MV-4-11 (cell line): ENCODE results near the gene SNX5.

Source experiments
- DNase-seq: peaks from one replicate; lab custom pipeline; 2025; lab: John Stamatoyannopoulos, UW

The SNX5 gene

GRCh38 chr20:17992847-17993513 lies 24.4 kb upstream of the SNX5 start:
- DNase-seq, result no peak

GRCh38 chr20:17992224-17992637 lies 23.6 kb upstream of the SNX5 start:
- DNase-seq, result peak; percentile 37

- DNase-seq, result no peak
Measured at GRCh38 chr20:17990278-17990972, 21.8 kb upstream of the SNX5 start.

- no peak for DNase-seq
Measured at GRCh38 chr20:17987988-17988387, 19.4 kb upstream of the SNX5 start.

- DNase-seq, result no peak
Measured at GRCh38 chr20:17985388-17986018, 16.9 kb upstream of the SNX5 start.

GRCh38 chr20:17976305-17976704 lies 7.7 kb upstream of the SNX5 start:
- no peak for DNase-seq

GRCh38 chr20:17972121-17972520 lies 3.5 kb upstream of the SNX5 start:
- DNase-seq, result no peak

GRCh38 chr20:17971300-17972013 lies 2.9 kb upstream of the SNX5 start:
- DNase-seq, result no peak

GRCh38 chr20:17969884-17970409 lies 1.4 kb upstream of the SNX5 start:
- peak; percentile 91 for DNase-seq

- DNase-seq, result peak; percentile 46
Measured at GRCh38 chr20:17969278-17969883, 787 bp upstream of the SNX5 start.

GRCh38 chr20:17967521-17968365 lies 851 bp downstream of the SNX5 start:
- DNase-seq, result peak; percentile 67

- peak; percentile 54 for DNase-seq
Measured at GRCh38 chr20:17966432-17967310, 1.9 kb downstream of the SNX5 start.

GRCh38 chr20:17965042-17965697 lies 3.4 kb downstream of the SNX5 start:
- no peak for DNase-seq

GRCh38 chr20:17964632-17965031 lies 4.0 kb downstream of the SNX5 start:
- DNase-seq, result no peak

GRCh38 chr20:17964073-17964472 lies 4.5 kb downstream of the SNX5 start:
- no peak for DNase-seq

GRCh38 chr20:17963114-17963897 lies 5.3 kb downstream of the SNX5 start:
- DNase-seq, result no peak

GRCh38 chr20:17961587-17961940 lies 7.0 kb downstream of the SNX5 start:
- no peak for DNase-seq

- DNase-seq, result peak; percentile 15
Measured at GRCh38 chr20:17960927-17961586, 7.5 kb downstream of the SNX5 start.
